ENCODE measurements around the gene RNF212B. TPM values are rescaled to one million over a fixed set of nuclear protein-coding genes. Genes with fewer than 3 reads are reported as not detected.
"Not testable (repeated sequence)": the region's sequence is repeated elsewhere in the genome, so short reads cannot be mapped to it uniquely, and the experiment has no call there.

The RNF212B gene
- total RNA-seq, 2 donors from 2014 or later: 21.1 TPM; not detected in 1

GRCh38 chr14:23258256-23258655 lies 20.5 kb downstream of the RNF212B start:
- TF ChIP-seq CTCF (IDR thresholded peaks at IDR 0.05) (no peak), POLR2AphosphoS5 (IDR thresholded peaks at IDR 0.05) (peak; percentile 23)
- H3K27ac ChIP-seq: peak overlapping the region in 1 of 2 donors; percentile 3
- intact Hi-C loops (cut with DNase I): no loop called here
- H3K27me3 ChIP-seq (replicated peaks; ENCODE audit: insufficient read depth): no peaks in the 10 kb centered on the region
- WGBS: 74% methylated on average over 5 of the region's 5 CpGs
- no peaks in the 10 kb centered on the region for H3K4me1 ChIP-seq (replicated peaks)
- no peaks in the 10 kb centered on the region for H3K9me3 ChIP-seq
- no peak overlapping the region for H3K4me3 ChIP-seq
- H3K36me3 ChIP-seq: no peaks in the 10 kb centered on the region
- DNase-seq (ENCODE audit: low spot score): no peak

GRCh38 chr14:23259426-23259825 lies 21.7 kb downstream of the RNF212B start:
- TF ChIP-seq POLR2AphosphoS5 (IDR thresholded peaks at IDR 0.05): no peak
- no peak for TF ChIP-seq POLR2A (IDR thresholded peaks at IDR 0.05)
- TF ChIP-seq CTCF (IDR thresholded peaks at IDR 0.05): no peak
- no peaks in the 10 kb centered on the region for H3K4me1 ChIP-seq (replicated peaks)
- H3K4me3 ChIP-seq: no peak overlapping the region
- H3K27ac ChIP-seq: no peak overlapping the region
- H3K9me3 ChIP-seq: no peaks in the 10 kb centered on the region
- DNase-seq (ENCODE audit: low spot score): no peak
- no peaks in the 10 kb centered on the region for H3K27me3 ChIP-seq (replicated peaks; ENCODE audit: insufficient read depth)
- H3K36me3 ChIP-seq: no peaks in the 10 kb centered on the region
- intact Hi-C loops (cut with DNase I): no loop called here

- intact Hi-C loops (cut with DNase I): loop anchor here (5.0 kb wide), 1 partner anchor 121 kb away; no protein-coding TSS in a partner anchor
Measured at GRCh38 chr14:23260849-23261248, 23.1 kb downstream of the RNF212B start.

GRCh38 chr14:23269193-23269592 lies 31.5 kb downstream of the RNF212B start:
- no peaks in the 10 kb centered on the region for H3K9me3 ChIP-seq
- WGBS: 92% methylated on average over 7 of the region's 7 CpGs
- intact Hi-C loops (cut with DNase I): no loop called here

More at GRCh38 chr14:23260849-23261248, 23.1 kb downstream of the RNF212B start:
- H3K4me3 ChIP-seq; DNase-seq (ENCODE audit: low spot score); H3K36me3 ChIP-seq; H3K27ac ChIP-seq; H3K4me1 ChIP-seq (replicated peaks); H3K27me3 ChIP-seq (replicated peaks; ENCODE audit: insufficient read depth); H3K9me3 ChIP-seq: not testable (repeated sequence)
- 85% methylated on average over 8 of the region's 8 CpGs for WGBS

GRCh38 chr14:23275412-23275811 lies 37.7 kb downstream of the RNF212B start:
- no peak for DNase-seq (ENCODE audit: low spot score)
- Histone ChIP-seq H3K9me3 (no peaks in the 10 kb centered on the region), H3K4me1 (replicated peaks) (no peaks in the 10 kb centered on the region), H3K27ac (no peak overlapping the region), H3K27me3 (replicated peaks; ENCODE audit: insufficient read depth) (no peaks in the 10 kb centered on the region), H3K36me3 (no peaks in the 10 kb centered on the region), H3K4me3 (no peak overlapping the region)
- WGBS: 97% methylated on average over 2 of the region's 2 CpGs
- intact Hi-C loops (cut with DNase I): no loop called here
- no peak for TF ChIP-seq CTCF (IDR thresholded peaks at IDR 0.05)
- TF ChIP-seq POLR2A (IDR thresholded peaks at IDR 0.05): no peak
- no peak for TF ChIP-seq POLR2AphosphoS5 (IDR thresholded peaks at IDR 0.05)

More at GRCh38 chr14:23269193-23269592, 31.5 kb downstream of the RNF212B start:
- no peaks in the 10 kb centered on the region for H3K27me3 ChIP-seq (replicated peaks; ENCODE audit: insufficient read depth)
- no peaks in the 10 kb centered on the region for H3K4me1 ChIP-seq (replicated peaks)
- TF ChIP-seq POLR2AphosphoS5 (IDR thresholded peaks at IDR 0.05) (no peak), POLR2A (IDR thresholded peaks at IDR 0.05) (no peak), CTCF (IDR thresholded peaks at IDR 0.05) (no peak)
- DNase-seq (ENCODE audit: low spot score): no peak
- H3K27ac ChIP-seq: no peak overlapping the region
- no peak overlapping the region for H3K4me3 ChIP-seq
- H3K36me3 ChIP-seq: no peaks in the 10 kb centered on the region

Data from prostate gland (tissue), 2 donors.